Measurements from ENCODE around the gene HIVEP2. TPM values are rescaled to one million over a fixed set of nuclear protein-coding genes. Genes with fewer than 3 reads are reported as not detected.

The HIVEP2 gene
- polyA plus RNA-seq, 1 donor: 10.5 TPM

GRCh38 chr6:142934599-142934998 is 10.4 kb downstream of the HIVEP2 start:
- Histone ChIP-seq H3K9me3 (ENCODE audit: control insufficient read depth, low read depth, low read length) (no peaks in the 10 kb centered on the region), H3K4me1 (ENCODE audit: control insufficient read depth, insufficient read depth, low read length) (no peaks in the 10 kb centered on the region), H3K36me3 (ENCODE audit: control insufficient read depth, insufficient read depth, low read length) (no peaks in the 10 kb centered on the region), H3K4me3 (ENCODE audit: low read length) (no peak overlapping the region), H3K27me3 (ENCODE audit: control insufficient read depth, insufficient read depth, low read length) (no peaks in the 10 kb centered on the region), H3K27ac (ENCODE audit: low read length) (no peak overlapping the region)
- WGBS (ENCODE audit: insufficient coverage, low lambda C conversion rate): no CpG with 5 or more reads among the region's 3 CpGs
- no peak for DNase-seq

- H3K27me3 ChIP-seq (ENCODE audit: control insufficient read depth, insufficient read depth, low read length): no peaks in the 10 kb centered on the region
These were observed 10.9 kb downstream of the HIVEP2 start for GRCh38 chr6:142934106-142934505.

GRCh38 chr6:142933701-142934100 is 11.3 kb downstream of the HIVEP2 start:
- Histone ChIP-seq H3K9me3 (ENCODE audit: control insufficient read depth, low read depth, low read length) (no peaks in the 10 kb centered on the region), H3K4me1 (ENCODE audit: control insufficient read depth, insufficient read depth, low read length) (no peaks in the 10 kb centered on the region), H3K36me3 (ENCODE audit: control insufficient read depth, insufficient read depth, low read length) (no peaks in the 10 kb centered on the region), H3K27me3 (ENCODE audit: control insufficient read depth, insufficient read depth, low read length) (no peaks in the 10 kb centered on the region), H3K4me3 (ENCODE audit: low read length) (no peak overlapping the region), H3K27ac (ENCODE audit: low read length) (no peak overlapping the region)
- no peak for DNase-seq

More at GRCh38 chr6:142934106-142934505, 10.9 kb downstream of the HIVEP2 start:
- no peak for DNase-seq
- Histone ChIP-seq H3K9me3 (ENCODE audit: control insufficient read depth, low read depth, low read length) (no peaks in the 10 kb centered on the region), H3K4me3 (ENCODE audit: low read length) (no peak overlapping the region), H3K27ac (ENCODE audit: low read length) (no peak overlapping the region), H3K36me3 (ENCODE audit: control insufficient read depth, insufficient read depth, low read length) (no peaks in the 10 kb centered on the region), H3K4me1 (ENCODE audit: control insufficient read depth, insufficient read depth, low read length) (no peaks in the 10 kb centered on the region)

GRCh38 chr6:142932889-142933288 is 12.1 kb downstream of the HIVEP2 start:
- H3K27me3 ChIP-seq (ENCODE audit: control insufficient read depth, insufficient read depth, low read length): no peaks in the 10 kb centered on the region
- DNase-seq: no peak
- H3K4me3 ChIP-seq (ENCODE audit: low read length): no peak overlapping the region
- no peaks in the 10 kb centered on the region for H3K4me1 ChIP-seq (ENCODE audit: control insufficient read depth, insufficient read depth, low read length)
- H3K9me3 ChIP-seq (ENCODE audit: control insufficient read depth, low read depth, low read length): no peaks in the 10 kb centered on the region
- 100% methylated on average over 1 of the region's 2 CpGs for WGBS (ENCODE audit: insufficient coverage, low lambda C conversion rate)
- no peak overlapping the region for H3K27ac ChIP-seq (ENCODE audit: low read length)
- H3K36me3 ChIP-seq (ENCODE audit: control insufficient read depth, insufficient read depth, low read length): no peaks in the 10 kb centered on the region

GRCh38 chr6:142929751-142930358 is 15.1 kb downstream of the HIVEP2 start:
- no peak for DNase-seq
- Histone ChIP-seq H3K36me3 (ENCODE audit: control insufficient read depth, insufficient read depth, low read length) (no peaks in the 10 kb centered on the region), H3K27me3 (ENCODE audit: control insufficient read depth, insufficient read depth, low read length) (no peaks in the 10 kb centered on the region), H3K27ac (ENCODE audit: low read length) (no peak overlapping the region), H3K4me3 (ENCODE audit: low read length) (no peak overlapping the region), H3K4me1 (ENCODE audit: control insufficient read depth, insufficient read depth, low read length) (no peaks in the 10 kb centered on the region), H3K9me3 (ENCODE audit: control insufficient read depth, low read depth, low read length) (no peaks in the 10 kb centered on the region)
- WGBS (ENCODE audit: insufficient coverage, low lambda C conversion rate): no CpG with 5 or more reads among the region's 1 CpG

- no peaks in the 10 kb centered on the region for H3K4me1 ChIP-seq (ENCODE audit: control insufficient read depth, insufficient read depth, low read length)
- no peak overlapping the region for H3K4me3 ChIP-seq (ENCODE audit: low read length)
- no peaks in the 10 kb centered on the region for H3K36me3 ChIP-seq (ENCODE audit: control insufficient read depth, insufficient read depth, low read length)
- DNase-seq: peak in 1 of 2 donors; percentile 25
- 70% methylated on average over 2 of the region's 5 CpGs for WGBS (ENCODE audit: insufficient coverage, low lambda C conversion rate)
- peak overlapping the region; percentile 95 for H3K27ac ChIP-seq (ENCODE audit: low read length)
- no peaks in the 10 kb centered on the region for H3K27me3 ChIP-seq (ENCODE audit: control insufficient read depth, insufficient read depth, low read length)
- H3K9me3 ChIP-seq (ENCODE audit: control insufficient read depth, low read depth, low read length): no peaks in the 10 kb centered on the region
These were observed 17.1 kb downstream of the HIVEP2 start for GRCh38 chr6:142927904-142928303.

GRCh38 chr6:142927271-142927580 is 17.8 kb downstream of the HIVEP2 start:
- Histone ChIP-seq H3K27ac (ENCODE audit: low read length) (peak overlapping the region; percentile 95), H3K4me1 (ENCODE audit: control insufficient read depth, insufficient read depth, low read length) (no peaks in the 10 kb centered on the region), H3K9me3 (ENCODE audit: control insufficient read depth, low read depth, low read length) (no peaks in the 10 kb centered on the region), H3K4me3 (ENCODE audit: low read length) (peak overlapping the region; percentile 82), H3K27me3 (ENCODE audit: control insufficient read depth, insufficient read depth, low read length) (no peaks in the 10 kb centered on the region), H3K36me3 (ENCODE audit: control insufficient read depth, insufficient read depth, low read length) (no peaks in the 10 kb centered on the region)
- DNase-seq: no peak
- 0% methylated on average over 2 of the region's 7 CpGs for WGBS (ENCODE audit: insufficient coverage, low lambda C conversion rate)

- H3K9me3 ChIP-seq (ENCODE audit: control insufficient read depth, low read depth, low read length): no peaks in the 10 kb centered on the region
- H3K36me3 ChIP-seq (ENCODE audit: control insufficient read depth, insufficient read depth, low read length): no peaks in the 10 kb centered on the region
- peak overlapping the region; percentile 95 for H3K27ac ChIP-seq (ENCODE audit: low read length)
- DNase-seq: peak; percentile 90 to 96
- no CpG with 5 or more reads among the region's 75 CpGs for whole genome bisulfite sequencing (ENCODE audit: insufficient coverage, low lambda C conversion rate)
- no peaks in the 10 kb centered on the region for H3K4me1 ChIP-seq (ENCODE audit: control insufficient read depth, insufficient read depth, low read length)
- H3K27me3 ChIP-seq (ENCODE audit: control insufficient read depth, insufficient read depth, low read length): no peaks in the 10 kb centered on the region
- peak overlapping the region; percentile 82 for H3K4me3 ChIP-seq (ENCODE audit: low read length)
These were observed 18.3 kb downstream of the HIVEP2 start for GRCh38 chr6:142926494-142927270.

GRCh38 chr6:142926177-142926493 is 18.8 kb downstream of the HIVEP2 start:
- no peaks in the 10 kb centered on the region for H3K36me3 ChIP-seq (ENCODE audit: control insufficient read depth, insufficient read depth, low read length)
- H3K4me1 ChIP-seq (ENCODE audit: control insufficient read depth, insufficient read depth, low read length): no peaks in the 10 kb centered on the region
- H3K9me3 ChIP-seq (ENCODE audit: control insufficient read depth, low read depth, low read length): no peaks in the 10 kb centered on the region
- no peak for DNase-seq
- H3K27ac ChIP-seq (ENCODE audit: low read length): peak overlapping the region; percentile 95
- no peaks in the 10 kb centered on the region for H3K27me3 ChIP-seq (ENCODE audit: control insufficient read depth, insufficient read depth, low read length)
- WGBS (ENCODE audit: insufficient coverage, low lambda C conversion rate): 100% methylated on average over 1 of the region's 2 CpGs
- peak overlapping the region; percentile 82 for H3K4me3 ChIP-seq (ENCODE audit: low read length)

GRCh38 chr6:142925575-142926110 is 19.3 kb downstream of the HIVEP2 start:
- Histone ChIP-seq H3K4me3 (ENCODE audit: low read length) (no peak overlapping the region), H3K4me1 (ENCODE audit: control insufficient read depth, insufficient read depth, low read length) (no peaks in the 10 kb centered on the region), H3K36me3 (ENCODE audit: control insufficient read depth, insufficient read depth, low read length) (no peaks in the 10 kb centered on the region), H3K9me3 (ENCODE audit: control insufficient read depth, low read depth, low read length) (no peaks in the 10 kb centered on the region), H3K27ac (ENCODE audit: low read length) (no peak overlapping the region), H3K27me3 (ENCODE audit: control insufficient read depth, insufficient read depth, low read length) (no peaks in the 10 kb centered on the region)
- 71% methylated on average over 2 of the region's 7 CpGs for WGBS (ENCODE audit: insufficient coverage, low lambda C conversion rate)
- DNase-seq: peak; percentile 50 to 71

Data from large intestine (tissue), 3 donors.